Suppressor macrophage (primary cell): Measurements from ENCODE around the gene FAM50B.

Experiments
- DNase-seq, 4 experiments: peaks; one replicate each; pipeline ENCODE4 v3.0.0-alpha.2; 2020 to 2022

The FAM50B gene

DNA sequence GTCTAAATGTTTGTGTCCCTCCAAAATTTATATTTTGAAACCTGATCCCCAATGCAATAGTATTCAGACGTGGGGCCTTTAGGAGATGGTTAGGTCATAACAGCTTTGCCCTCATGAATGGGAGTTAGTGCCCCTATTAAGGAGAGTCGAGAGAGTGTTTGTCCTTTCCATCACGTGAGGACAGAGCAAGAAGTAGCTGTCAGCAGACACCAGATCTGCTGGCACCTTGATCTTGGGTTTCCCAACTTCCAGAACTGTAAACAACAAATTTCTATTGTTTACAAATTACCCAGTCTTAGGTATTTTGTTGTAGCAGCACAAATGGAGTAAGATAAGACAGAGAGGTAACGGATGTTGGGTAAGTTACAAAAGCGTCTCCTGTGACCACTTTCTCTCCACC is 46.6 kb downstream of the FAM50B start:
- DNase-seq: no peak

DNA sequence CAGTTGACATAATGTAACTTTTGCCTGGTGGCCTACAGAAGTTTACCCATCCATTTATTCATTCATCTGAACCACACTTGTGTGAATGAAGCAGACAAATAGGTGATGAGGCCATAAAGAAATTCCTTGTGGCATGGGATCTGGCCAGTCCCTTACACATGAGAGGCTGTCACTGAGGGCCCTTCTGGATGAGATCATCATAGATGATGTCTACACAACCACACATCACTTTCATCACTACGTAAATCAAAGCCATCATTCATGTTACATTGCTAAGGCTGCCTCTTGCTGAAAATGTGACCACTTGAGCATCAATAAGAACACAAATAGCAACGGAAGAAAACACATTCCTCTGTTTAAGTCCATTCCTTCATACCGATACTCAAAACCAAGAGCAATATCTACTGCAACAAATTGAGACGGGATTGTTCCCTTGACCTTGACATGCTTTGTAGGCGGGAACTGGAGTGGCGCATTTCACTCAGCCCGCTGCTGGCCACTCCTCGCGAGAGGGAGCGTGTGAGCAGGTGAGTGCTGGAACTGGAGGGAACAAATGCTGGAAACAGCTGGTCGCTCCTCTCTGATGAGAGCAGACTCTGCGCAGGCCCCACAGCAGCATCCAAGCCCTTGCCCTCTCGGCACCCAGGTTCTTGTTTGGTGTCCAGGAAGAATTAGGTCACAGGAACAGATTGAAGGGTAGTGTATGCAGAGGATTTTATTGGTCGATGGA is 49.3 kb downstream of the FAM50B start:
- no peak for DNase-seq

DNA sequence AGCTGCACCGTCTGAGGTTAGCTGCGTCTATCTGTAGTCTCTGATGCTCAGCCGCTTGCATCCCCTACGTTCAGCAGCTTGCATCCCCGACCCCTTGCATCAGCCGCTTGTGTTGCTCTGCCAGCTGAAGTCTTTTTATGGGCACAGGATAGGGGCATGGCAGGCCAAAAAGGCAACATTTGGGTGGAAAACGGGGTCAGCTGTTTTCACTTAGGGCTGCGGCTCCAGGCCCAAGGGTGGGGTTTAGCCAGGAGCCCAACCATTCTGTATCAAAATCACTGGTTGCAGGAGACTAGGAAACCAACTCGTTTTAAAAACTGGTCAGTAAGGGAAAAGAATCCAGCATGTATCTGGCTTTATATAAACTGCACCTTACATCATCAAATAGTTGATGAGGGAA is 49.9 kb downstream of the FAM50B start:
- DNase-seq: no peak

DNA sequence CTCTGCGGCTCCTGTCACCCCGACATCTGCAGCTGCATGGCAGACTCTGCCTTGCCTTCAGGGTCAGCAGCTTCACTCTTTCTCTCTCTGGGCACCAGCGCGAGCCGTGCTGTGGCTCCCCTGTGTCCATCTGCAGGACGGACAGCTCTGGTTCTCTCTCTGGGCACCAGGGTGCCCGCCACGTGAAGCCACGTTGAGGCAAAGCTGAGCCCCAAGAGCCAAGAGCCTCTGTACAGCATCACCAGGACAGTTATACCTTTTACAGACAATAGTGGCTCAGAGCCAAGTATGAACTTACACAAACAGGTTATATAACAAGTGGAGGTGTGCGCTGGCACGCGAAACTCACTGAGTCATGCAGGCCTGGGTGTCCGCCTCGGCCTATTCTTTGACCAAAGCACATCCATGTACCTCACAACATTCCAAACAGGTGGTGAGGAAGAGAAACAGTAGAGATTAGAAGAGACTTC is 50.8 kb downstream of the FAM50B start:
- DNase-seq: no peak
